Liver (tissue), 9 donors: ENCODE results near the gene MAFF. TPM values are rescaled to one million over a fixed set of nuclear protein-coding genes. Genes with fewer than 3 reads are reported as not detected.

Experiments
- DNase-seq: peaks from one replicate; pipeline ENCODE4 v3.0.0-alpha.2; 2017; ENCODE audit warnings: low spot score
- H3K27ac ChIP-seq, 2 donors: one replicate each; pipeline ENCODE4 v1.7.0; 2013; ENCODE audit warnings: inconsistent platforms in 2 of 2, low read length in 2 of 2, control low read depth in 1 of 2, low read depth in 1 of 2, mild to moderate bottlenecking in 1 of 2
- H3K27me3 ChIP-seq, 4 donors: one replicate each; pipeline versions ENCODE4 v1.6.1 to v1.7.0; 2013; ENCODE audit warnings: low read length in 3 of 4, inconsistent platforms in 1 of 4, mild to moderate bottlenecking in 1 of 4, moderate library complexity in 1 of 4; ENCODE audit not compliant: control insufficient read depth in 4 of 4, insufficient read depth in 4 of 4
- H3K36me3 ChIP-seq, 4 donors: one replicate each; pipeline versions ENCODE4 v1.6.1 to v1.7.0; 2013; ENCODE audit warnings: low read length in 3 of 4, mild to moderate bottlenecking in 3 of 4, low read depth in 1 of 4, moderate library complexity in 1 of 4; ENCODE audit not compliant: control insufficient read depth in 4 of 4, insufficient read depth in 3 of 4
- H3K4me1 ChIP-seq, 4 donors: one replicate each; pipeline versions ENCODE4 v1.6.1 to v1.7.0; 2013; ENCODE audit warnings: low read length in 3 of 4, mild to moderate bottlenecking in 3 of 4, moderate library complexity in 1 of 4; ENCODE audit not compliant: control insufficient read depth in 4 of 4, insufficient read depth in 4 of 4
- H3K4me3 ChIP-seq, 3 donors: one replicate each; pipeline versions ENCODE4 v1.6.1 to v1.7.0; 2013; ENCODE audit warnings: low read length in 3 of 3, control low read depth in 1 of 3, low read depth in 1 of 3, mild to moderate bottlenecking in 1 of 3
- H3K9ac ChIP-seq, 2 donors: one replicate each; pipeline ENCODE4 v1.7.0; 2013; ENCODE audit warnings: low read length in 2 of 2, mild to moderate bottlenecking in 2 of 2, moderate library complexity in 2 of 2, control low read depth in 1 of 2, low read depth in 1 of 2
- H3K9me3 ChIP-seq, 4 donors: one replicate each; pipeline versions ENCODE4 v1.6.1 to v1.7.0; 2013; ENCODE audit warnings: low read length in 3 of 4; ENCODE audit not compliant: control insufficient read depth in 4 of 4
- CTCF ChIP-seq: fragments of 150-350 bp; IDR thresholded peaks from 2 replicates; pipeline ENCODE4 v1.5.1; 2017; ENCODE audit warnings: improper control_type of control experiment, low read depth, low read length; ENCODE audit not compliant: missing input control
- EGR1 ChIP-seq, 2 donors: IDR thresholded peaks; 2 replicates each; pipeline ENCODE4 v1.6.1; 2016 to 2018; ENCODE audit warnings: antibody characterized with exemption in 2 of 2, low read depth in 2 of 2
- FOXA1 ChIP-seq: IDR thresholded peaks from 2 replicates; pipeline ENCODE4 v1.6.1; 2016; ENCODE audit warnings: antibody characterized with exemption
- FOXA2 ChIP-seq: IDR thresholded peaks from 2 replicates; pipeline ENCODE4 v1.6.1; 2016; ENCODE audit warnings: antibody characterized with exemption
- GABPA ChIP-seq, 2 donors: IDR thresholded peaks in 1 of 2; conservative IDR thresholded peaks in 1 of 2; 2 replicates each; pipeline ENCODE4 v1.6.1; 2016; ENCODE audit warnings: antibody characterized with exemption in 2 of 2, mild to moderate bottlenecking in 1 of 2, moderate library complexity in 1 of 2
- HNF4A ChIP-seq, 2 donors: conservative IDR thresholded peaks; 2 replicates each; pipeline ENCODE4 v1.6.1; 2016; ENCODE audit warnings: antibody characterized with exemption in 2 of 2, mild to moderate bottlenecking in 2 of 2
- HNF4G ChIP-seq: IDR thresholded peaks from 2 replicates; pipeline ENCODE4 v1.6.1; 2016; ENCODE audit warnings: antibody characterized with exemption
- JUND ChIP-seq, 2 donors: IDR thresholded peaks; 2 replicates each; pipeline ENCODE4 v1.6.1; 2016; ENCODE audit warnings: antibody characterized with exemption in 2 of 2
- MAX ChIP-seq: IDR thresholded peaks from 2 replicates; pipeline ENCODE4 v1.6.1; 2016; ENCODE audit warnings: antibody characterized with exemption
- RAD21 ChIP-seq, 2 donors: IDR thresholded peaks; 2 replicates each; pipeline ENCODE4 v1.6.1; 2016; ENCODE audit warnings: antibody characterized with exemption in 2 of 2, mild to moderate bottlenecking in 2 of 2
- RXRA ChIP-seq, 2 donors: IDR thresholded peaks; 2 replicates each; pipeline ENCODE4 v1.6.1; 2017 to 2018; ENCODE audit warnings: antibody characterized with exemption in 2 of 2, mild to moderate bottlenecking in 1 of 2
- SP1 ChIP-seq: IDR thresholded peaks from 2 replicates; pipeline ENCODE4 v1.6.1; 2018; ENCODE audit warnings: antibody characterized with exemption, mild to moderate bottlenecking
- TAF1 ChIP-seq: conservative IDR thresholded peaks from 2 replicates; pipeline ENCODE4 v1.6.1; 2016; ENCODE audit warnings: antibody characterized with exemption, mild to moderate bottlenecking
- YY1 ChIP-seq: IDR thresholded peaks from 2 replicates; pipeline ENCODE4 v1.6.1; 2016; ENCODE audit warnings: antibody characterized with exemption, mild to moderate bottlenecking
- WGBS: extraction: QIAGEN DNeasy Blood & Tissue Kit; methylation state at CpG from one replicate; pipeline ENCODE4 v1.1.7; 2013; 5-methylcytosine and 5-hydroxymethylcytosine counted together
- polyA plus RNA-seq, 2 donors: library from polyadenylated mRNA; stranded (reverse) in 1 of 2; unstranded in 1 of 2; fragments of 200-250 nt in 1 of 2; fragments of >200 nt in 1 of 2; fragmentation: Nextera tagmentation in 1 of 2; extraction: Ambion mirVana in 1 of 2; gene quantifications; one replicate each; pipeline versions ENCODE4 v1.2.1 to v1.2.3, GENCODE V29; 2013 to 2015
- total RNA-seq, 2 donors: library from RNA; depleted of rRNA; stranded (reverse); fragments of >200 nt; gene quantifications; one replicate each; pipeline ENCODE4 v1.2.3, GENCODE V29; 2014
- donor health status: healthy.
- donor health status: healthy.
- donor health status: healthy.
- donor health status: healthy.
- donor health status: healthy.

Gene MAFF
- total and polyA plus RNA-seq, 4 donors: 1.4 to 3.3 (median 2.0) TPM

- DNase-seq: peak; percentile 89
- H3K36me3 ChIP-seq: no peaks in the 10 kb centered on the region
- H3K9me3 ChIP-seq: no peaks in the 10 kb centered on the region
- peak overlapping the region; percentile 0 to 12 (median 3) for H3K4me3 ChIP-seq
- H3K27ac ChIP-seq: peak overlapping the region; percentile 57 to 81
- no peaks in the 10 kb centered on the region for H3K27me3 ChIP-seq
- peaks cover 11 to 29% (median 20%) of the 10 kb centered on the region in 4 donors for H3K4me1 ChIP-seq
- peak overlapping the region in 1 of 2 donors; percentile 2 for H3K9ac ChIP-seq
- TF ChIP-seq EGR1 (IDR thresholded peaks at IDR 0.05; ENCODE audit: low read depth in 2 of 2) (peak in 1 of 2 donors; percentile 30), CTCF (peak; percentile 13), RAD21 (IDR thresholded peaks at IDR 0.05) (peak in 1 of 2 donors; percentile 24), FOXA1 (no peak), TAF1 (no peak), YY1 (no peak), JUND (IDR thresholded peaks at IDR 0.05) (no peak), MAX (no peak), RXRA (IDR thresholded peaks at IDR 0.05) (peak in 1 of 2 donors; percentile 2)
- 14% methylated on average over 81 of the region's 81 CpGs for WGBS
Observed at GRCh38 chr22:38214302-38215056, 12.7 kb downstream of the MAFF start.

- no peak for DNase-seq
Observed at GRCh38 chr22:38215156-38216038, 13.6 kb downstream of the MAFF start.

More at GRCh38 chr22:38215156-38216038, 13.6 kb downstream of the MAFF start:
- no peaks in the 10 kb centered on the region for H3K27me3 ChIP-seq
- H3K4me3 ChIP-seq: no peak overlapping the region
- H3K9me3 ChIP-seq: no peaks in the 10 kb centered on the region
- peak overlapping the region in 1 of 2 donors; percentile 19 for H3K27ac ChIP-seq
- TF ChIP-seq TAF1: no peak
- TF ChIP-seq HNF4A (conservative IDR thresholded peaks at IDR 0.05): no peak
- no peak for TF ChIP-seq YY1
- no peak for TF ChIP-seq RXRA (IDR thresholded peaks at IDR 0.05)
- TF ChIP-seq FOXA1: no peak
- no peak for TF ChIP-seq SP1
- TF ChIP-seq FOXA2: no peak
- no peak for TF ChIP-seq GABPA (IDR thresholded peaks at IDR 0.05 in 1 of 2, conservative IDR thresholded peaks at IDR 0.05 in 1 of 2)
- TF ChIP-seq HNF4G: no peak
- no peak overlapping the region for H3K9ac ChIP-seq
- 85% methylated on average over 11 of the region's 11 CpGs for WGBS
- H3K36me3 ChIP-seq: no peaks in the 10 kb centered on the region
- peaks cover 11 to 29% (median 20%) of the 10 kb centered on the region in 4 donors for H3K4me1 ChIP-seq
